Myocyte (in vitro differentiated cells): ENCODE results near the gene TYRP1. TPM values are rescaled to one million over a fixed set of nuclear protein-coding genes. Genes with fewer than 3 reads are reported as not detected.
"Not testable (repeated sequence)": the region's sequence is repeated elsewhere in the genome, so short reads cannot be mapped to it uniquely, and the experiment has no call there.

ENCODE experiments used
- DNase-seq: peaks from one replicate; pipeline ENCODE4 v3.0.0-alpha.2; 2012; ENCODE audit warnings: low read depth
- polyA plus RNA-seq: library from polyadenylated mRNA; unstranded; fragments of >200 nt; gene quantifications from one replicate; pipeline ENCODE4 v1.2.1, GENCODE V29; 2012; ENCODE audit warnings: missing spikeins
- total RNA-seq: library from RNA; depleted of rRNA; stranded (reverse); fragments of >200 nt; gene quantifications from 2 replicates; pipeline ENCODE4 v1.2.3, GENCODE V29; 2014

TYRP1 gene
- total RNA-seq = not detected in 2 replicates
- 0.06 TPM for polyA plus RNA-seq

GRCh38 chr9:12693141-12693540 is at the start of gene TYRP1:
Gene TYRP1, plus strand, starts transcription at chr9:12693385. Its CDS starts 612 bp downstream, at chr9:12693997.
- DNase-seq = no peak

GRCh38 chr9:12643686-12644085 is 49.5 kb upstream of the TYRP1 start:
- DNase-seq = no peak

- DNase-seq = no peak
Observed at GRCh38 chr9:12648925-12649324, 44.3 kb upstream of the TYRP1 start.

- DNase-seq = no peak
Observed at GRCh38 chr9:12651125-12651524, 42.1 kb upstream of the TYRP1 start.

GRCh38 chr9:12652973-12653372 is 40.2 kb upstream of the TYRP1 start:
- no peak for DNase-seq

GRCh38 chr9:12656803-12657202 is 36.4 kb upstream of the TYRP1 start:
- DNase-seq = no peak

- DNase-seq = no peak
Observed at GRCh38 chr9:12657233-12657632, 36.0 kb upstream of the TYRP1 start.

GRCh38 chr9:12657998-12658397 is 35.2 kb upstream of the TYRP1 start:
- no peak for DNase-seq

- no peak for DNase-seq
Observed at GRCh38 chr9:12658531-12659209, 34.5 kb upstream of the TYRP1 start.

GRCh38 chr9:12659220-12659619 is 34.0 kb upstream of the TYRP1 start:
- DNase-seq = no peak

- DNase-seq = peak; percentile 8
Observed at GRCh38 chr9:12666813-12667212, 26.4 kb upstream of the TYRP1 start.

- no peak for DNase-seq
Observed at GRCh38 chr9:12667892-12668291, 25.3 kb upstream of the TYRP1 start.

- DNase-seq = no peak
Observed at GRCh38 chr9:12670006-12670405, 23.2 kb upstream of the TYRP1 start.

- DNase-seq = no peak
Observed at GRCh38 chr9:12674961-12675360, 18.2 kb upstream of the TYRP1 start.

- DNase-seq = not testable (repeated sequence)
Observed at GRCh38 chr9:12677462-12678126, 15.6 kb upstream of the TYRP1 start.

- DNase-seq = peak; percentile 13
Observed at GRCh38 chr9:12680341-12680740, 12.8 kb upstream of the TYRP1 start.

- no peak for DNase-seq
Observed at GRCh38 chr9:12680757-12681156, 12.4 kb upstream of the TYRP1 start.

GRCh38 chr9:12681620-12682019 is 11.6 kb upstream of the TYRP1 start:
- no peak for DNase-seq

GRCh38 chr9:12684974-12685373 is 8.2 kb upstream of the TYRP1 start:
- DNase-seq = no peak

GRCh38 chr9:12689233-12689632 is 4.0 kb upstream of the TYRP1 start:
- no peak for DNase-seq

- no peak for DNase-seq
Observed at GRCh38 chr9:12694013-12694412, 828 bp downstream of the TYRP1 start.

GRCh38 chr9:12695474-12695873 is 2.3 kb downstream of the TYRP1 start:
- DNase-seq = peak; percentile 50
